SHP77 (cell line): ENCODE data around the gene MS4A15.
"Not testable (repeated sequence)": the region's sequence is repeated elsewhere in the genome, so short reads cannot be mapped to it uniquely, and the experiment has no call there.

ENCODE experiments used
- DNase-seq, 2 experiments: peaks; one replicate each; lab custom pipeline; 2025; lab: John Stamatoyannopoulos, UW

The MS4A15 gene

GRCh38 chr11:60809249-60809648, 52.6 kb downstream of the MS4A15 start:
- DNase-seq, result no peak

GRCh38 chr11:60809691-60810090, 53.0 kb downstream of the MS4A15 start:
- DNase-seq, result no peak

GRCh38 chr11:60810151-60810550, 53.5 kb downstream of the MS4A15 start:
- DNase-seq, result no peak

- DNase-seq, result no peak
Observed at GRCh38 chr11:60810569-60810968, 53.9 kb downstream of the MS4A15 start.

- DNase-seq, result no peak
Observed at GRCh38 chr11:60813324-60813723, 56.7 kb downstream of the MS4A15 start.

GRCh38 chr11:60814112-60814511, 57.4 kb downstream of the MS4A15 start:
- no peak for DNase-seq

GRCh38 chr11:60816590-60817157, 60.0 kb downstream of the MS4A15 start:
- DNase-seq, result no peak

- DNase-seq, result no peak
Observed at GRCh38 chr11:60818057-60818456, 61.4 kb downstream of the MS4A15 start.

GRCh38 chr11:60821827-60822599, 65.3 kb downstream of the MS4A15 start:
- no peak for DNase-seq

- not testable (repeated sequence) for DNase-seq
Observed at GRCh38 chr11:60823745-60824306, 67.2 kb downstream of the MS4A15 start.

- no peak for DNase-seq
Observed at GRCh38 chr11:60825118-60825517, 68.5 kb downstream of the MS4A15 start.

GRCh38 chr11:60825790-60826189, 69.1 kb downstream of the MS4A15 start:
- no peak for DNase-seq
